Hepatocyte (in vitro differentiated cells): ENCODE results near the gene SH3BGR. TPM values are rescaled to one million over a fixed set of nuclear protein-coding genes. Genes with fewer than 3 reads are reported as not detected.

ENCODE experiments used
- DNase-seq: peaks from one replicate; pipeline ENCODE4 v3.0.0-alpha.2; 2016; ENCODE audit warnings: low spot score
- H2AFZ ChIP-seq: fragments of 200-600 bp; sonication (generic); 2 replicates; pipeline ENCODE4 v1.6.0; 2016; ENCODE audit warnings: antibody characterized with exemption, mild to moderate bottlenecking
- H3K27ac ChIP-seq: fragments of 200-600 bp; sonication (generic); 2 replicates; pipeline ENCODE4 v1.5.1; 2016; ENCODE audit warnings: mild to moderate bottlenecking
- H3K27me3 ChIP-seq: fragments of 200-600 bp; sonication (generic); 2 replicates; pipeline ENCODE4 v1.6.1; 2016
- H3K36me3 ChIP-seq: fragments of 200-600 bp; sonication (generic); replicated peaks from 2 replicates; pipeline ENCODE4 v1.5.1; 2016; ENCODE audit warnings: low read depth; ENCODE audit not compliant: insufficient read depth
- H3K4me1 ChIP-seq: fragments of 200-600 bp; sonication (generic); 2 replicates; pipeline ENCODE4 v1.5.1; 2016; ENCODE audit warnings: mild to moderate bottlenecking, moderate library complexity; ENCODE audit not compliant: insufficient read depth
- H3K4me2 ChIP-seq: fragments of 200-600 bp; sonication (generic); 2 replicates; pipeline ENCODE4 v1.6.0; 2016
- H3K4me3 ChIP-seq: fragments of 200-600 bp; sonication (generic); 2 replicates; pipeline ENCODE4 v1.5.1; 2016; ENCODE audit warnings: mild to moderate bottlenecking
- H3K79me2 ChIP-seq: fragments of 200-600 bp; sonication (generic); 2 replicates; pipeline ENCODE4 v1.6.0; 2017; ENCODE audit warnings: mild to moderate bottlenecking
- H3K9me2 ChIP-seq: fragments of 200-600 bp; sonication (generic); replicated peaks from 2 replicates; pipeline ENCODE4 v1.6.0; 2017; ENCODE audit warnings: mild to moderate bottlenecking; ENCODE audit not compliant: insufficient read depth
- H3K9me3 ChIP-seq: fragments of 200-600 bp; sonication (generic); 2 replicates; pipeline ENCODE4 v1.5.1; 2016; ENCODE audit warnings: low read depth, mild to moderate bottlenecking
- H4K20me1 ChIP-seq: fragments of 200-600 bp; sonication (generic); 2 replicates; pipeline ENCODE4 v1.6.0; 2016; ENCODE audit warnings: mild to moderate bottlenecking; ENCODE audit not compliant: insufficient read depth, poor library complexity, severe bottlenecking
- CTCF ChIP-seq: fragments of 200-600 bp; sonication (generic); IDR thresholded peaks from 2 replicates; pipeline ENCODE4 v1.5.1; 2016; ENCODE audit warnings: antibody characterized with exemption, mild to moderate bottlenecking; ENCODE audit not compliant: poor library complexity
- EZH2 ChIP-seq: fragments of 200-600 bp; sonication (generic); IDR thresholded peaks from 2 replicates; pipeline ENCODE4 v1.6.1; 2016; ENCODE audit warnings: antibody characterized with exemption, mild to moderate bottlenecking, borderline replicate concordance
- EZH2phosphoT487 ChIP-seq: fragments of 200-600 bp; sonication (generic); IDR thresholded peaks from one replicate; pipeline ENCODE4 v1.6.1; 2018; ENCODE audit warnings: antibody characterized with exemption, mild to moderate bottlenecking, low read depth, moderate library complexity; ENCODE audit not compliant: unreplicated experiment, severe bottlenecking
- WGBS: methylation state at CpG from one replicate; pipeline ENCODE4 v1.1.6; 2016; ENCODE audit warnings: low lambda C conversion rate; ENCODE audit errors: missing lambda C conversion rate; 5-methylcytosine and 5-hydroxymethylcytosine counted together
- polyA plus RNA-seq: library from polyadenylated mRNA; unstranded; fragments of >200 nt; fragmentation: Nextera tagmentation; extraction: Ambion mirVana; gene quantifications from 2 replicates; pipeline ENCODE4 v1.2.1, GENCODE V29; 2016
- total RNA-seq: library from RNA; depleted of rRNA; stranded (reverse); fragments of >200 nt; gene quantifications from 2 replicates; pipeline ENCODE4 v1.2.3, GENCODE V29; 2014

SH3BGR gene
- total and polyA plus RNA-seq, 2 experiments from 2014 or later: 1.8 to 2.5 TPM

GRCh38 chr21:39529026-39529425 is 77.3 kb downstream of the SH3BGR start:
- no peak overlapping the region for H2AFZ ChIP-seq
- TF ChIP-seq EZH2phosphoT487 (no peak), CTCF (no peak), EZH2 (no peak)
- no peaks in the 10 kb centered on the region for H3K27me3 ChIP-seq
- no peaks in the 10 kb centered on the region for H3K9me3 ChIP-seq
- peaks cover 4% of the 10 kb centered on the region for H3K4me1 ChIP-seq
- no peak overlapping the region for H3K27ac ChIP-seq
- H3K36me3 ChIP-seq: no peaks in the 10 kb centered on the region
- no peaks in the 10 kb centered on the region for H3K79me2 ChIP-seq
- 54% methylated on average over 4 of the region's 4 CpGs for WGBS
- no peaks in the 10 kb centered on the region for H3K9me2 ChIP-seq
- no peak overlapping the region for H3K4me3 ChIP-seq
- H4K20me1 ChIP-seq: no peaks in the 10 kb centered on the region
- DNase-seq: peak; percentile 12
- no peak overlapping the region for H3K4me2 ChIP-seq

- DNase-seq: peak; percentile 16
- TF ChIP-seq EZH2phosphoT487 (no peak), CTCF (no peak), EZH2 (no peak)
- peaks cover 4% of the 10 kb centered on the region for H3K4me1 ChIP-seq
- H3K9me2 ChIP-seq: no peaks in the 10 kb centered on the region
- no peaks in the 10 kb centered on the region for H4K20me1 ChIP-seq
- H3K4me3 ChIP-seq: no peak overlapping the region
- H2AFZ ChIP-seq: no peak overlapping the region
- no peaks in the 10 kb centered on the region for H3K9me3 ChIP-seq
- H3K4me2 ChIP-seq: no peak overlapping the region
- H3K27me3 ChIP-seq: no peaks in the 10 kb centered on the region
- 44% methylated on average over 8 of the region's 8 CpGs for WGBS
- no peaks in the 10 kb centered on the region for H3K79me2 ChIP-seq
- no peaks in the 10 kb centered on the region for H3K36me3 ChIP-seq
- no peak overlapping the region for H3K27ac ChIP-seq
These were observed 79.3 kb downstream of the SH3BGR start for GRCh38 chr21:39531064-39531463.

GRCh38 chr21:39531840-39532239 is 80.1 kb downstream of the SH3BGR start:
- Histone ChIP-seq H3K4me3 (no peak overlapping the region), H3K4me2 (no peak overlapping the region), H3K79me2 (no peaks in the 10 kb centered on the region), H3K36me3 (no peaks in the 10 kb centered on the region), H3K9me3 (no peaks in the 10 kb centered on the region), H2AFZ (no peak overlapping the region), H4K20me1 (no peaks in the 10 kb centered on the region), H3K9me2 (no peaks in the 10 kb centered on the region), H3K27me3 (no peaks in the 10 kb centered on the region), H3K4me1 (peaks cover 4% of the 10 kb centered on the region), H3K27ac (no peak overlapping the region)
- no peak for TF ChIP-seq EZH2
- no peak for TF ChIP-seq CTCF
- TF ChIP-seq EZH2phosphoT487: no peak
- DNase-seq: no peak
- 58% methylated on average over 5 of the region's 5 CpGs for WGBS
